ENCODE measurements around the gene ARMC3.
A peak's percentile ranks its signal among the peaks of the same experiment; 100 is the strongest.
"Not testable (repeated sequence)": the region's sequence is repeated elsewhere in the genome, so short reads cannot be mapped to it uniquely, and the experiment has no call there.

Gene ARMC3

GRCh38 chr10:22927166-22927565 is 687 bp upstream of the ARMC3 start:
- no peak for DNase-seq (ENCODE audit: low read depth)

GRCh38 chr10:22929053-22929452 is 1.2 kb downstream of the ARMC3 start:
- DNase-seq (ENCODE audit: low read depth): not testable (repeated sequence)

- DNase-seq (ENCODE audit: low read depth): no peak
Observed at GRCh38 chr10:22931948-22932347, 4.1 kb downstream of the ARMC3 start.

DNA sequence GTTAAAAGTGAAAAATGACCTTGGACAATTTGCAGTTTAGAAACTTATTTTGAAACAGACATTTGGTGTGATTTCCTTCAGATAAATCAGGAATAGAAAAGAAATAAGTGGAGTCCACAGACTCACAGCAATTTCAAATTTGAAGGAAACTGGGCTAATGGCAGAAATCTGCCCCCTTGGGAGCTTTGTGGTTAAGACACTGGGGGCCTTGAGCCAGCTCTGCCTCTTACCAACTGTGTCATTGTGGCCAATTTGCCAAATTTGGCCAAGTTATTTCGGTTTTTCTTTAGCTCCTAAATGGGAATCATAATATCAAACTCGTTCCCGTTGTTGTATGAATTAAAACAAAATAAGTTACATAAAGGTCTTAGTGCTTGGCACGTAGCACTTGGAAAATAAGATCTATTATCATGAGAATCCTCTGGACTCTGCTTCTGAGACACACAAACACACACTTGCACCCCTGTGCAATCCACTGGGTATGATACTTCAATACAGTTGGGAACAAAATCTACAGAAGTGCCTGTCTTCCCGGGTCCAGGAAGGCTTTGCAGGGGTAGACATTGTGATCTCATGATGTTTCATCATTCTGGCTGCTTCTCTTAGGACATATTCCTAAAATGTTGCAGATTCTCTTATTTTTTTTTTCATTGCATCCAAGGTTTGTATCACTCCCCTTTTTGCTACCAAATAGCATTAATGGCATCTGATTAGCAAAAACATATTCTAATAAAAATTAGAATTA is 4.9 kb downstream of the ARMC3 start:
- no peak for DNase-seq (ENCODE audit: low read depth)

DNA sequence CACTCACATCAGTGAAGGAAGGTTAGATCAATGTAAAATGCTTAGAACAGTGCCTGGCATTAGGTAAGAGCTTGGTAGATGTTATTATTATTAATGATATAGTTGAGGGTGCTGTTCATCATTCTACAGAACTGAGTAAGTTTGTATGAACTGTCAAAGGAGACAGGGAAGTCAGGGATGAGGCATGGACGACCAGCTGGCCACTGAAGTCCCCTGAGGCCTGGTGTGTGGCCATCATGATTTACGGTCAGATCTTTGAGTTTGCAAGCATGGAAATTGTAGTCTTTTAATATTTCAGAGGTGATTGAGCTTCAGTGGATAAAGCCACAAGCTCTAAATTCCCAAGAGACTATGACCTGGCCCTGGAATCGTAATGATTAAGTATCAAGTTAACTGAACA is 6.9 kb downstream of the ARMC3 start:
- DNase-seq (ENCODE audit: low read depth): no peak

DNA sequence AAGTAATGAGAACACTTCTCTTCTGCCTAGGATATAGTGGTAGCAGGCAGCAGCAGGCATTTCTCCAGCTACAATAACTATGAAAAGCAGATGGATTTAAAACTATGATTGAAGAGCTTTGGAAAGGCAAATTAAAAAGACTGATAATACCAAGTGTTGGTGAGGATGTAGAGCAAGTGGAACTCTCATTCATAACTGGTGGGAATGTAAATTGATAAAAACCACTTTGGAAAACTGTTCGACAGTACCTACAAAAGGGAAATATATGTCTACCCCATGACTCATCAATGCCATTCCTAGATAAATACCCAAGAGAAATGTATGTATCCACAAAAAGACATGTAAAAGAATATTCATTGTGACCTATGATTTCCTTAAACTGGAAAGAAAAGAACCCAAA is 14.6 kb downstream of the ARMC3 start:
- no peak for DNase-seq (ENCODE audit: low read depth)

GRCh38 chr10:22945934-22946673 is 18.3 kb downstream of the ARMC3 start:
- DNase-seq (ENCODE audit: low read depth): no peak

DNA sequence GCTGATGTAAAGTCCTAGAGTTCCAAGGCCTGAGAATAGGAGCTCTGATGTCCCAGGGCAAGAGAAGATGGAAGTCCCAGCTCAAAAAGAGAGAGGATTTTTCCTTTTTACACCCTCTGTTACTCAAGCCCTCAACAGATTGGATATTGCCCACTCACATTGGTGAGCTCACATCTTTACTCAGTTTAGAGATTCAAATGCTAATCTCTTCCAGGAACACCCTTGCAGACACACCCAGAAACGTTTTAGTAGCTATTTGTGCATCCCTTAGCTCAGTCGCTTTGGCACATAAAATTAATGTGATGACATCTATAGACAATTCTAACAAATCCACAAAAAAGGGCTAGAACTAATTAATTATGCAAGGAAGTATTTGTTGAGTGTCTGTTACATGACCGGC is 27.1 kb downstream of the ARMC3 start:
- DNase-seq (ENCODE audit: low read depth): no peak

- DNase-seq (ENCODE audit: low read depth): no peak
Observed at GRCh38 chr10:22958338-22958737, 30.5 kb downstream of the ARMC3 start.

DNA sequence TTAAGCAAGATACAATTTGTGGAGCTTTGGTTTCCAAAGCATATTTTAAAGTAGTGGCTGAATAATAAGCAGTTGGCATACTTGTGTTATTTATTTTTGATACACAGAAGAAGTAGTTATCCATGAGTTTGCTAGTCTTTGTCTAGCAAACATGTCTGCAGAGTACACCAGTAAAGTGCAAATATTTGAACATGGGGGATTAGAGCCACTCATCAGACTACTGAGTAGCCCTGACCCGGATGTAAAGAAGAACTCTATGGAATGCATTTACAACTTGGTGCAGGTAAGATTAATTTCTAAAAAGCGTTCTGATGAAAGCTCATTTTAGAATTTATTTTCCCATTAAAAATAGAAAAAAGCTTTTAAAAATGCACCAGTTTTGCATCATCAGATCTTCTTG is 31.4 kb downstream of the ARMC3 start:
- no peak for DNase-seq (ENCODE audit: low read depth)

DNA sequence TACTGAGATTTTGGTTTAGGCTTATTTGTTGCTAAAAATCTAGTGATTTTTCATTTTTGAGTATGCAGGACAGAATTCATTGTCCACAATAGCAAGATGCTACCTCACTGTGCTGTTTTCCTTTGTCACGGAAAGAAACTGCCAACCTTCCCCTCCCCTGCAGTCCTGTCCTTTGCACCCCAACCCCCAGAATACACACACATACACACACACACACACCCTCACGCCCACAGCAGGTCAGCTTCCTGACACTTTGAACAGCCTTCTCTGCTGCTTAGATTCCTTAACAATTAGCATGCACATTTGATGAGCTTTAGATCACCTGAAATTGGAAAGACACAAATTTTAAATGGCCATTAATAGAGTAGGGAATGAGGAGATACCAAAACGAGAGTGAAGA is 32.1 kb downstream of the ARMC3 start:
- no peak for DNase-seq (ENCODE audit: low read depth)

- DNase-seq (ENCODE audit: low read depth): no peak
Observed at GRCh38 chr10:22962817-22963216, 35.0 kb downstream of the ARMC3 start.

- no peak for DNase-seq (ENCODE audit: low read depth)
Observed at GRCh38 chr10:22969704-22970103, 41.9 kb downstream of the ARMC3 start.

- no peak for DNase-seq (ENCODE audit: low read depth)
Observed at GRCh38 chr10:22976534-22976933, 48.7 kb downstream of the ARMC3 start.

GRCh38 chr10:22977751-22978150 is 49.9 kb downstream of the ARMC3 start:
- DNase-seq (ENCODE audit: low read depth): no peak

DNA sequence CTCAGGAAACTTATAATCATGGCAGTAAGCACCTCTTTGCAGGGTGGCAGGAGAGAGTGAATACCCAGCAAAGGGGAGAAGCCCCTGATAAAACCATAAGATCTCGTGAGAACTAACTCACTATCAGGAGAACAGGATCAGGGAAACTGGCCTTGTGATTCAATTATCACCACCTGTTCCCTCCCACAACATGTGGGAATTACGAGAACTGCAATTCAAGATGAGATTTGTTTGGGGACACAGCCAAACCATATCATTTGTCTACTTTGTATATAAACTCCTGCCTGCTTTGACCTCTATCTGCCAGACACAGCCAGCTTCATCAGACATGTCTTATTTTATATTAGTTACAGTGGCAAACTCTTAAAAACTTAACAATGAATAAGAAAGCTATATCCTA is 50.4 kb downstream of the ARMC3 start:
- DNase-seq (ENCODE audit: low read depth): no peak

GRCh38 chr10:22978918-22979317 is 51.1 kb downstream of the ARMC3 start:
- DNase-seq (ENCODE audit: low read depth): no peak

- DNase-seq (ENCODE audit: low read depth): no peak
Observed at GRCh38 chr10:22980822-22981221, 53.0 kb downstream of the ARMC3 start.

GRCh38 chr10:22984066-22984465 is 56.2 kb downstream of the ARMC3 start:
- no peak for DNase-seq (ENCODE audit: low read depth)

DNA sequence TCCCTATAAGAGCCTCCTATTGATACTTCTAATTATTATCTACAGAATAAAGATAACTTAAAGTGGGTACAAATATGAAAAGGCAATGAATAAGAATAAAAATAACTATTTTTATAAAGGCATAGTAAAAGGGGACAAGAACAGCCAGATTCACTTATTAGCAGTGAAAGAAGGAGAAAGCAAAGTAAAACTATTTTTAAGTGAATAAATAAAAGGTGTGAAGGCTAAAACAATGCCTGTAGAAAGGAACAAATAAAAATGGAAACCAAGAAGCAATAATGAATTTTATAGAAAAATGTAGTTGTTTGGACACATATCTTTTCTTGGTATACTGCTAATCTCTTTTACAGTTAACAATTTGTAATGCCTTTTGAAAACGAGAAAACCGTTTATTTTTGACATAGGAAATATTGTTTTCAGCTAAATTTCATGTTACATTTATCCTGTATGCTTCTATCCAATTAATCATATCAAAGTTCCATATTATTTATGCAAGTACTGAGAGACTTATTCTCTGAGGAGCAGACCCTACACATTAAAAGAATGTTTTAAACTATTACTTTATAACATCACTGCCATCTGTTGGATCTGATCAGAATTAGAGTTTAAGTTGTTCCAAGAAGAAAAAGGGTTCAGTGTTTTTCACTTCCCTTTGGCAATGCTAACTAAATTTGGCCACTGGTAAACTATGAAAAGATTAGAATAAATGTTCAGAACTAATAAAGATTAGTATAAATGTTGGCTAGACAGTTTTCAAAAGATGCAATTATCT is 59.1 kb downstream of the ARMC3 start:
- no peak for DNase-seq (ENCODE audit: low read depth)

DNA sequence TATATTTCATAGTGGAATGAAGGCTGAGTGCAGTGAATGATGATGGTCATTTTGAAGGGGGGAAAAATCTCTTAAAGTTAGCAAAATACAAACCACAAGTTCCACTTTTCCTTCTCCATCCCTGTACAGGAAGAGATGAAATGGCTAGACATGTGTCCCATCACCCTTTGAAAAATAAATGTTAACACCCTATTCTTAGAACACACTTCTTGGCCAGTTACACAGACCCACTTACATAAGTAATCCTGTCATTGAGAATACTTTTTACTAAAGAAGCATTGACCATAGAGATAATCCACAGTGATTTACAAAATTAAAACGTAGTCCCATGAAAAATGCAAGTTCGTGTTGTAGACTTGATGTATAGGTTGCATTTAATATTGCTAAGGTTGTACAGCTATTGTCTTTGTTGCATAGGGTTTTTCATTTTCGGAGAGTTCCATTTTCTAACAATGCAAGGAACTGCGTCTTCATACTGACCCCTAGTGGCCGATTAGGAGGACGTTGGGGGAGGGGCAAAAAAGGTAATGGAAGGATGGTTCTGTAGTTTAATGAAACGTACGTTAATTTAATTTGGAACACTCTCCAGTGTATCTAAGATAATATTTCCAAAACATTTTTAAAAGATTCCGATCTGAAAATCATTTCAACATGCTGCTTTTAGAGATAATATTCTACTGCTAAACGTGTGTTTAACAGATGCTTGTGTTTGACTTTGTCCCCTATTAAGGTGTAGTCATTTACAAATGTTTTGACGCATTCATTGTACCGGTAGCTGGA is 60.9 kb downstream of the ARMC3 start:
- peak; percentile 71 for DNase-seq (ENCODE audit: low read depth)

DNA sequence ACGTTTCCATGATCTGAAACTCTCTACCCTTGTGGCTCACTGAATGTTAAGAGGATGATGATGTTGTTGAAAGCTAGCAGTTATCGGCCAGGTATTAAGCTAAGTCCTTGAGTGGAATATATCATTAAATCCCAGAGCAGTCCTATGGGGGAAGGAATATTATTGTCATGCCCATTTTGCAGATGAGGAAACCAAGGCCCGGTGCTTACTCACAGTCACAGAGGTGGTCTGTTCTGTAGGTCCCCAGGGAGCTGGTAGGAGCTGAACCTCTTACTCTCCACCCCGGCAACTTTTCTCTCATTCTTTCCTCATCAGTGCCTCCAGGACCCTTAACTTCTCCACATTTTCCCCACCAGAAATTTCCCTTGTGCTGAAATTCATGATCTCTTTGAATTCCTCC is 62.6 kb downstream of the ARMC3 start:
- DNase-seq (ENCODE audit: low read depth): no peak

Measured in activated gamma-delta T cell treated with anti-CD3 and anti-CD28 coated beads, Interleukin-2, amount 50 U/mL, for 16 hours (primary cell).